Measurements from ENCODE around the gene LATS2. TPM values are rescaled to one million over a fixed set of nuclear protein-coding genes. Genes with fewer than 3 reads are reported as not detected.
A peak's percentile ranks its signal among the peaks of the same experiment; 100 is the strongest.
"Not testable (repeated sequence)": the region's sequence is repeated elsewhere in the genome, so short reads cannot be mapped to it uniquely, and the experiment has no call there.

The LATS2 gene
- total RNA-seq, 4 donors from 2014 or later: 13.2 to 27.6 (median 21.1) TPM

DNA sequence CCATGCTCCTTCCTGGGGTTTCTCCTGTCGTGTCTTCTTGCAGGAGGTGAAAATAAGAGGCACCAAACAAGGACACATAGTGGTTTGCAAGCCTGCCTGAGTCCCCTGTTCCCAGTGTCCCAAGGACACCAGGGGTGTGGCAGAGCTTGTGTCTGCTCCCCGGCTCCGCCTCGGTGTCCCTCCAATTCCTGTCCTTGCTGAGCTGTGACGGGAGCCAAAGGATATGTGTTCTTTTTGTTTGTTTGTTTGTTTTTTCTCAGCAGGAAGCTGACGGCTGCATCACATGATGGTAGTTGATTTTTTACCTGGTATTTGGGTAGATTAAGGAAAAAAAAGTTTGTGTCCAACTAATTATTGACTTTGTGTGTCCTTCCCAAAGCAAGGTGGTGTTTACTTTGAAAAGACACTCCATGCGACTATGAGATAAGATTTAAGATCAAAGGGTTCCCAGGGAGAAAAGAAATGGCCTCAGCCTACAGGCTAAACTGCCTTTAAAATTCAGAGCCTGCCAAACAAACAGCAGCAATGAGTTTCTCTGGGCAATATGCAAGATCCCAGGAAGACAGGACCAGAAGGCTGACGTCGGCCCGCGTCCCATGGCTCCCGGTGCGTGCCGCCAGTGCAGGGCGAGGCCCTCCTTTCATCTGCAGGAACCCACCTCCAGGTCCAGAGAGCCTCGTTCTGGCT, 108.0 kb downstream of the LATS2 start:
- WGBS, 2 donors: 84% methylated on average over 16 of the region's 16 CpGs
- TF ChIP-seq CTCF (IDR thresholded peaks at IDR 0.05): no peak
- TF ChIP-seq POLR2A (IDR thresholded peaks at IDR 0.05): no peak
- peak in 1 of 2 donors; percentile 74 for DNase-seq (ENCODE audit: low spot score in 2 of 2)
- no peak overlapping the region for H3K4me3 ChIP-seq (ENCODE audit: low read depth, poor library complexity, severe bottlenecking)
- intact Hi-C loops (cut with DNase I; ENCODE audit: low total_unique reads): no loop called here

DNA sequence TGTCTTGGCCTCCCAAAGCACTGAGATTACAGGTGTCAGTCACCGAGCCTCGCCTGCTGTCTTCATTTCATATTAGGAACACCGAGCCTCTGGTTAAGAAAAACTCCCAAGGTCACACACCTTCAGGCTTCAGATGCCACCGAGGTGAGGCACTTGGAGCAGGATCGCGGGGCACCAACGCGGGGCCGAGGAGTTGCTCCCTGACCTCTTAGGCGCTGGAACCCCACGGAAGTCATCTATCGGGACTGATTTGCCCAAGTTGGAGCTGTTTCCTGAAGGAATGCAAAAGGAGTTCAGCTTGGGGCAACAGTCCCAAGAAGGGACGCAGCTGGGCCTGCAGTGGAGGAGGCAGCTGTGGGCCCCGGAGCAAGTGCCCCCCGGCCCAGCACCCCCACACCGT, 108.5 kb downstream of the LATS2 start:
- intact Hi-C loops (cut with DNase I; ENCODE audit: low total_unique reads): no loop called here
- no peak overlapping the region for H3K4me3 ChIP-seq (ENCODE audit: low read depth, poor library complexity, severe bottlenecking)
- no peak for TF ChIP-seq CTCF (IDR thresholded peaks at IDR 0.05)
- no peak for TF ChIP-seq POLR2A (IDR thresholded peaks at IDR 0.05)
- 84 to 88% methylated on average over 16 of the region's 16 CpGs for WGBS, 2 donors
- DNase-seq (ENCODE audit: low spot score in 2 of 2): peak in 1 of 2 donors; percentile 70

DNA sequence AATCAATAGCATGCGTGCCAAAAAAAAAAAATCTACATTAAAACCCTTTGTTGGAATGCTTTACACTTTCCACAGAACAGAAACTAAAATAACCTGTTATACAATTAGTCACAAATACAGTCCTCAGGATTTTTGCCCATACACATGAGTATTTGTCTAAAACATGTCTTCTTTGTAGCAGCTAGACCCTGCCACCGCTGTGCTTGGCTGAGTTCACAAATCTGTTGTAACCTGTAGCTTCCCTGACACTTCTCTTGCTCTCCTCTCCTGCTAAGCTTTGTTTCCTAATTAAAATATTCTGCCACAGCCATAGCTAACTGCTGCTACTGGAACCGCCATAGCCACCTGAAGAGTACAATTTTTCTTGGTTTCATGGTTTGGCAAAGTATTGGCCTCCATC, 113.4 kb downstream of the LATS2 start:
- DNase-seq (ENCODE audit: low spot score in 2 of 2); H3K4me3 ChIP-seq (ENCODE audit: low read depth, poor library complexity, severe bottlenecking): not testable (repeated sequence)
- WGBS, 2 donors: 41 to 65% methylated on average over 3 of the region's 3 CpGs
- intact Hi-C loops (cut with DNase I; ENCODE audit: low total_unique reads): loop anchor here (5.0 kb wide), 1 partner anchor 229 kb away; the partner anchor contains the start of genes MRPL57 and SKA3

- 22 to 29% methylated on average over 24 to 29 of the region's 29 CpGs for WGBS, 2 donors
- H3K4me3 ChIP-seq (ENCODE audit: low read depth, poor library complexity, severe bottlenecking): no peak overlapping the region
- peak in 1 of 2 donors; percentile 40 for DNase-seq (ENCODE audit: low spot score in 2 of 2)
- intact Hi-C loops (cut with DNase I; ENCODE audit: low total_unique reads): loop anchor here (5.0 kb wide), 1 partner anchor 231 kb away; the partner anchor contains the start of genes MRPL57 and SKA3
- no peak for TF ChIP-seq CTCF (IDR thresholded peaks at IDR 0.05)
Measured at GRCh38 chr13:20945952-20946383, 115.4 kb downstream of the LATS2 start.

DNA sequence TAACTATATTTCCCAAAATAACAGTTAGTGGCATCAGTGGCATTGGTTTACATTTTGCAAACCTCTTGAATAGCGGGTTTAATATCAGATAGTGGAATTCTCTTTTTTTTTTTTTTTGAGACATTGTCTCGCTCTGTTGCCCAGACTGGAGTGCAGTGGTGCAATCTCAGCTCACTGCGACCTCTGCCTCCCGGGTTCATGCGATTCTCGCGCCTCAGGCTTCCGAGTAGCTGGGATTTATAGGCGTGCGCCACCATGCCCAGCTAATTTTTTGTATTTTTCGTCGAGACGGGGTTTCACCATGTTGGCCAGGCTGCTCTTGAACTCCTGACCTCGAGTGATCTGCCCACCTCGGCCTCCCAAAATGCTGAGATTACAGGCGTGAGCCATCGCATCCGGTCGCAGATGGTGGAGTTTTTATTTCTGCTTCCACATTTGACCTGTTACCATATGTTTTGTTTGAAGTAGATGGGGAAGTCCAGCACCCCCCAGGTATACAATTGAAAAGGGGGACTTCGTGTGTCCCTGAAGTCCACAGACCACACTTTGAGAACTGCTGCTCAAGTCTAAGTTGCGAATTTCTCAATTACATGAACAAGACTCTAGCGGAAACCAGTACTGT, 118.3 kb downstream of the LATS2 start:
- DNase-seq (ENCODE audit: low spot score in 2 of 2): no peak
- TF ChIP-seq CTCF (IDR thresholded peaks at IDR 0.05) (no peak), POLR2A (IDR thresholded peaks at IDR 0.05) (no peak)
- whole genome bisulfite sequencing, 2 donors: 56 to 63% methylated on average over 22 of the region's 22 CpGs
- intact Hi-C loops (cut with DNase I; ENCODE audit: low total_unique reads): no loop called here
- H3K4me3 ChIP-seq (ENCODE audit: low read depth, poor library complexity, severe bottlenecking): no peak overlapping the region

DNA sequence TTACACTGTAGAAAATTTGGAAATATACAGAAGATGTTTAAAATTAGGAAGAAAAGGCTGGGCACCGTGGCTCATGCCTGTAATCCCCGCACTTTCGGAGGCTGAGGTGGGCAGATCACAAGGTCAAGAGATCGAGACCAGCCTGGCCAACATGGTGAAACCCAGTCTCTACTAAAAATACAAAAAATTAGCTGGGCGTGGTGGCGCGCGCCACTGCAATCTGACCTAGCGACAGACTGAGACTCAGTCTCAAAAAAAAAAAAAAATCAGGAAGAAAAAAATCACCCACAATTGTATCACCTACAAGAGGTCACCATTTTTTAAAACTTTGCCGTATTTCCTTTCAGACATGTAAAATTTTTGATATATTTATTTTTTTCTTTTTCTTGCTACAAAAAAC, 120.9 kb downstream of the LATS2 start:
- DNase-seq (ENCODE audit: low spot score in 2 of 2); intact Hi-C loops (cut with DNase I; ENCODE audit: low total_unique reads); H3K4me3 ChIP-seq (ENCODE audit: low read depth, poor library complexity, severe bottlenecking): not testable (repeated sequence)
- 94 to 95% methylated on average over 10 of the region's 10 CpGs for WGBS, 2 donors
